Fibroblast of pulmonary artery (primary cell): ENCODE data around the gene RASAL2.

Experiments used
- DNase-seq: peaks from one replicate; pipeline ENCODE4 v3.0.0-alpha.2; 2010; ENCODE audit warnings: low read depth
- H3K4me3 ChIP-seq: replicated peaks from 2 replicates; pipeline ENCODE4 v1.5.1; 2011; ENCODE audit warnings: low read depth, mild to moderate bottlenecking, control low read depth, low read length, moderate library complexity
- TF ChIP-seq, protein P1 (sequence below): IDR thresholded peaks from 2 replicates; pipeline ENCODE4 v1.5.1; 2011; ENCODE audit warnings: mild to moderate bottlenecking, control low read depth, low read length, inconsistent platforms; ENCODE audit errors: missing control alignments

The RASAL2 gene

DNA sequence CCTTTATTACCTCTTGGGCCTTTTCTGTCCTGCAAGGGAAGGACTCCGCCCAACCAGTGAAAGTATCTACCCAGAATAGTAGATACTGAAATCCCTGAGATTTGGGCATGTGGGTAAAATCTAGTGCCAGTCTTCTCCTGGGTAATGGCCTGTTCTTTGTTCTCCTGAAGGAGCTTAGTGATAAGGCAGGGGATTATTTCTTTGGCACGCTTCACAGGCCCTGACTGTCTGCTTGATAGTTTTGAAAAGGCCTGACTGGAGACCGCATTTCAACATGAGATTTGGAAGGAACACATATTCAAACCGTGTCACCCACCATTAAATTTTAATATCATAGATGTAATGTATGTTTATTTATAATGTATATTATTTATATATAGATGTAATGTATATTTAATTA, 48.9 kb downstream of the RASAL2 start:
- TF ChIP-seq, protein P1, sequence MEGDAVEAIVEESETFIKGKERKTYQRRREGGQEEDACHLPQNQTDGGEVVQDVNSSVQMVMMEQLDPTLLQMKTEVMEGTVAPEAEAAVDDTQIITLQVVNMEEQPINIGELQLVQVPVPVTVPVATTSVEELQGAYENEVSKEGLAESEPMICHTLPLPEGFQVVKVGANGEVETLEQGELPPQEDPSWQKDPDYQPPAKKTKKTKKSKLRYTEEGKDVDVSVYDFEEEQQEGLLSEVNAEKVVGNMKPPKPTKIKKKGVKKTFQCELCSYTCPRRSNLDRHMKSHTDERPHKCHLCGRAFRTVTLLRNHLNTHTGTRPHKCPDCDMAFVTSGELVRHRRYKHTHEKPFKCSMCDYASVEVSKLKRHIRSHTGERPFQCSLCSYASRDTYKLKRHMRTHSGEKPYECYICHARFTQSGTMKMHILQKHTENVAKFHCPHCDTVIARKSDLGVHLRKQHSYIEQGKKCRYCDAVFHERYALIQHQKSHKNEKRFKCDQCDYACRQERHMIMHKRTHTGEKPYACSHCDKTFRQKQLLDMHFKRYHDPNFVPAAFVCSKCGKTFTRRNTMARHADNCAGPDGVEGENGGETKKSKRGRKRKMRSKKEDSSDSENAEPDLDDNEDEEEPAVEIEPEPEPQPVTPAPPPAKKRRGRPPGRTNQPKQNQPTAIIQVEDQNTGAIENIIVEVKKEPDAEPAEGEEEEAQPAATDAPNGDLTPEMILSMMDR: no peak
- DNase-seq: no peak

DNA sequence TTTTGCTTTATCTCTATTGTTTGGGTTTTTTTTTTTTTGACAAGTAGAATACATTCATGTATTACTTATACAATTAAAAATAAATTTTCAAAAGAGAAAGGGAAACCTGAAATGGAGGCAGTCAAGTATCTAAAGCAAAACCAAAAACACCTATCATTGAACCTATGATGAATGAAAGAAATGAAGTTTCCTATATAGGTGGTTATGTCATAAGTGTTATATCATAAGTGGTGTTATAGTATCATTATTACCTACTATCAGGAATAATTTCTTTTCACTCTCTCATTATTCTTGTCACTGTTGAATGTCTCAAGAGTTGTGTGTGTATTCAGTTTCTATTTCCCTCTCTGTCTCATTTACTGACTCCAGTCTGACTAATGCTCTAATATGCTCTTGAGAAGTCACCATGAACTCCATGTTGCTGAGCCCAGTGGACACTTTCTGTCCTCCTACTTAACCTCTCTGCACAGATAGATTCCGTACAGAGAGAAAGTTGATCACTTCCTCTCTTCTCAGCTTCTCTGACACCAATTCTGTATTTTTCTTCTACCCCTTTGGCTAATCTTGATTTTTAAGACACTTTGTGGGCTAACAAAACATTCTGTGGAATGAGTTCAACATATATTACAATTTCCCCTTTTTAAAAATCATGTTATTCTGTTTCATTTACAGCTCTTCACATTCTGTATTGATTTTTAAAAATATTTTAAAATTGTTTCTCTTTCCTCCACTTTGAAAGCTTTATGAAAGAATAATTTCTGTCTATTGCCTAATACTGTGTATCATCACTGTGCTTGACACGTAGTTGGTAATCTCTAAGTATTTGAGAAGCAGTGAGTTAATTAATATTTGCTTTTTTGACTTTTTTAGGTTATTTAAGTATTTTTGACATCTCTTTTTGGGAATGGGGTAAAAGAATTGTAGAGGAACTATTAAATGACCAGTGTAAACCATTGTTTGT, 50.1 kb downstream of the RASAL2 start:
- TF ChIP-seq, protein P1: no peak
- no peak for DNase-seq
- no peak overlapping the region for H3K4me3 ChIP-seq

More for the DNA sequence above, 48.9 kb downstream of the RASAL2 start:
- no peak overlapping the region for H3K4me3 ChIP-seq

DNA sequence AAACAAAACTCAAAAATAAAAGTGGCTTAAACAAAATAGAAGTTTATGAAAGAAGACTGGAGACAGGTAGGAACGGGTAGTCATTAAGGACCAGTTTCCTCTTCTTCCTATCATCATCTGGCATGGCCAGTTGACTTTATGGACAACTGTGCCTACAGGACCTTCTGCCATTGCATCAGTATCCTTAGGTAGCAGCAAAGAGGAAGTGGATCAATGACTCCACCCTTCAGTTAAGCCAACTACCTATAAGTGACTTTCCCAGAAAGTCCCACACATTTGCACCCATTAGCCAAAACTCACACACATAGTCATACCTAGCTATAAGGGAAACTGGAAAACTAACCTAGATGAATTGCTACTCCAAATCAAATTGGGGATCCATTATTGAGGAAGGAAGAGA, 51.7 kb downstream of the RASAL2 start:
- TF ChIP-seq, protein P1: no peak
- no peak for DNase-seq
- H3K4me3 ChIP-seq: no peak overlapping the region

DNA sequence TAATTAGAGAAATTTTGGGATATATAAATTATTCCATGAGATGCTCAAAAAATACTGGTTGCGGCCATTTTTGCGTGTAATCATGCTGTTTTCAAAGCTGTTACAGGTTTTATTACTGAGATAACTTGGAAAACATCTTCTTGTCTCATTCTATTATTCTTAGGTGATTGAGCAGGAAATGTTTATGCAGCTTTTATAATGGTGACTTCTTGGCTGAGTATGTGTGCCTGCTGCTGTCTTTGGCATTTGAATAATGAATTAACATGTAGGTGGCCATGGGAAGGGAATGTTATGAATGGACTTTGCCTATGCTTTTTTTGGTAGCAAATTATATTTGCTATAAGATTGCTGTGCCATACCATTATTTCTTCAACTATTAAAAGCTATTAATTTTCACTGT, 52.5 kb downstream of the RASAL2 start:
- no peak for DNase-seq
- H3K4me3 ChIP-seq: no peak overlapping the region
- TF ChIP-seq, protein P1: no peak

DNA sequence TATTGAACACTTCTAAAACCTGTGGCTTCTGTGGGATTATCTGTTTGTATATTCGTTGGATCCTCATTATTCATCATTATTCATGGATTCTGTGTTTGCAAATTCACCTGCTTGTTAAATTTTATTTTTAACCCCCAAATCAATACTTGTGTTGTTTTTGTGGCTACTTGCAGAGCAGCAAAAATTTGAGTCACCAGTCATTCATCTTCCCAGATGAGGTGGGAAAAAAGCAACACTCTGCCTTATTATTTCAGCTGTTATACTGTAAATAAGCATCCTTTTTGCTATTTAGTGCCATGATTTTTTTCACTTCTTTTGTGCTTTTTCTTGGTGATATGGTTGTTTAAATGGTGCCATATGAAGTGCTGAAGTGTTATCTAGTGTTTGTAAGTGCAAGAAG, 56.7 kb downstream of the RASAL2 start:
- no peak overlapping the region for H3K4me3 ChIP-seq
- no peak for DNase-seq
- TF ChIP-seq, protein P1: no peak

DNA sequence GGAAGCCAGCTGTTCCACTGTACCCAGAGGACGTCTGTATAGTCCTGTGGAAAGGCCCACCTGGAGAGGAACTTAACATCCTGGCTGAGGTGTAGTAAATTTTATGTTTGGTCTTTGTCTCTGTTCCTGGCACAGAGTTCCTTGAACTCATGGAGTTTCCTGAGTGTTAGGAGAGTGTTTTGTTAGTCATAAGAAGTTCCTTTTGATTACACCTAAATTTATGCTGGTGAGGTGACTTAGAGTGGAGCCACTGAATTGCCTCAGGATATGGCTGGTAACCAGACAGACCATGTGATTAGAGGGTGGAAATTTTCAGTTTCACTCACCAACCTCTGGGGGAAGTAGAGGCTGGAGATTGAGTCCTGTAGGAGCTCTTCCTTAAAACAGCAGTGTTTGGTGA, 57.9 kb downstream of the RASAL2 start:
- H3K4me3 ChIP-seq: no peak overlapping the region
- DNase-seq: no peak
- TF ChIP-seq, protein P1: no peak
